ENCODE data around the gene TLR8.
A peak's percentile ranks its signal among the peaks of the same experiment; 100 is the strongest.

The TLR8 gene

DNA sequence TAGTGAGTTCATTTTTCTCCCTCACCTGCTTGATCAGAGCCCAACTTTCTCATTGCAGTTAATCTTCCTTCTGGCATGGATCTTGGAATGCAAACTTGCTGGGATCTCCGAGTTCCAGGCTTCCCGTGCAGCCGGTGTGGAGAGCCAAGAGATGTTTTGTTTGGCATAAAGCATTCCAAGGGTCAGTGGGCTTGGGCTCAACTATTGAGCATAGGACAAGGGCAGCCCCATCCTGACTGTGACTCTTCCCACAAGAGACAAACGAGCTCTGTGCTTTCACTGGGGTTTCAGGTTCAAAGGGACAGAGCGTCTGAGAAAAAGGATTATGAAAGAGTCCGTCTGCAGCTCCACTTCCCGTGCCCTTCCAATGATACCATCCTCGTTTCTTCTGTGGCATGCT lies 29.0 kb upstream of the TLR8 start:
- DNase-seq (ENCODE audit: insufficient read length, low spot score) = no peak
- TF ChIP-seq POU2F2 (IDR thresholded peaks at IDR 0.05; ENCODE audit: low read depth, low read length) (no peak), POLR2A (IDR thresholded peaks at IDR 0.05; ENCODE audit: low read depth, low read length) (no peak), PAX5 (IDR thresholded peaks at IDR 0.05; ENCODE audit: insufficient read depth, low read length, severe bottlenecking) (no peak), POLR2AphosphoS5 (IDR thresholded peaks at IDR 0.05; ENCODE audit: low read depth, low read length) (no peak), SPI1 (IDR thresholded peaks at IDR 0.05; ENCODE audit: low read depth, low read length) (no peak), TAF1 (IDR thresholded peaks at IDR 0.05; ENCODE audit: low read depth, low read length) (no peak)
- no peak for FAIRE-seq

DNA sequence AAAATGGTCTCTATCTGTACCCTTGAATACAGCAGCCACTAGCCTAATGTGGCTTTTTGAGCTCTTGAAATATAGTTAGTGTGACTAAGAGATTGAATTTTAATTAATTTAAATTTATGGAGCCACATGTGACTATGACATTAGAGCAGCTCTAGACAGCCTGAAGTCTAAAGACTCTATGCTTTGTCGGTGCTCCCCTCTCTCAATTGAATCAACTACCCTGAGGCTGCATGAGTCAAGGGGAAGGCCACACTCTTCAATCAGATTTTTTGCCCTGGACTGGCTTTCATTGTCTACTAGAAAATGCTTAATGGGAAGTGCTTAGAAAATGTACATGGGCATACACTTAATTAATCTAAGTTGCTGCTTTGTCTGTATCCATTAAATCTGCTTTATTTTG lies 27.9 kb upstream of the TLR8 start:
- FAIRE-seq (no peak), DNase-seq (ENCODE audit: insufficient read length, low spot score) (no peak)
- TF ChIP-seq SPI1 (IDR thresholded peaks at IDR 0.05; ENCODE audit: low read depth, low read length) (no peak), POLR2A (IDR thresholded peaks at IDR 0.05; ENCODE audit: low read depth, low read length) (no peak), POU2F2 (IDR thresholded peaks at IDR 0.05; ENCODE audit: low read depth, low read length) (no peak), POLR2AphosphoS5 (IDR thresholded peaks at IDR 0.05; ENCODE audit: low read depth, low read length) (no peak), TAF1 (IDR thresholded peaks at IDR 0.05; ENCODE audit: low read depth, low read length) (no peak), PAX5 (IDR thresholded peaks at IDR 0.05; ENCODE audit: insufficient read depth, low read length, severe bottlenecking) (no peak)

DNA sequence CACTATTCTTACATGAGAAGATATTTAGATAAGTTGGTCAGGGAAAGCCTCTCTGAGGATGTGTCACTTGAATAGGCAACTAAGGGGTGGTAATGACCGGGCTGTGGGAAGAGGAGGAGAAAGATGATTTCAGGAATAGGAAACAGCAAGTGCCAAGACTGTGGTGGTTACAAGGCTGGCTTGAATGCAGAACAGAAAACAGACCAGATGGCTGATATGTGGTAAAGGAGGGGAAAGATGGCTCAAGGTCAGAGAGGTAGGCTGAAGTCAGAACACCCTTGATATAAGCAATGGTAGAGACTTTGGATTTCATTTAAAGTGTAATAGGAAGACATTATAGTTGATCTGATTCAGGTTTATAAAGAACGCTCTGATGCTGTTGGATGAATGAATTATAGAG lies 24.5 kb upstream of the TLR8 start:
- no peak for TF ChIP-seq POLR2AphosphoS5 (IDR thresholded peaks at IDR 0.05; ENCODE audit: low read depth, low read length)
- TF ChIP-seq SPI1 (IDR thresholded peaks at IDR 0.05; ENCODE audit: low read depth, low read length) = 0 out of 2 replicates have a peak, but pooled peaks have one; percentile 22
- no peak for TF ChIP-seq POLR2A (IDR thresholded peaks at IDR 0.05; ENCODE audit: low read depth, low read length)
- no peak for TF ChIP-seq TAF1 (IDR thresholded peaks at IDR 0.05; ENCODE audit: low read depth, low read length)
- FAIRE-seq (peak; percentile 93), DNase-seq (ENCODE audit: insufficient read length, low spot score) (no peak)

DNA sequence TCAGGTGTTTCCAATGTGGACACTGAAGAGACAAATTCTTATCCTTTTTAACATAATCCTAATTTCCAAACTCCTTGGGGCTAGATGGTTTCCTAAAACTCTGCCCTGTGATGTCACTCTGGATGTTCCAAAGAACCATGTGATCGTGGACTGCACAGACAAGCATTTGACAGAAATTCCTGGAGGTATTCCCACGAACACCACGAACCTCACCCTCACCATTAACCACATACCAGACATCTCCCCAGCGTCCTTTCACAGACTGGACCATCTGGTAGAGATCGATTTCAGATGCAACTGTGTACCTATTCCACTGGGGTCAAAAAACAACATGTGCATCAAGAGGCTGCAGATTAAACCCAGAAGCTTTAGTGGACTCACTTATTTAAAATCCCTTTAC lies 20.9 kb upstream of the TLR8 start:
- no peak for TF ChIP-seq TAF1 (IDR thresholded peaks at IDR 0.05; ENCODE audit: low read depth, low read length)
- no peak for TF ChIP-seq POLR2A (IDR thresholded peaks at IDR 0.05; ENCODE audit: low read depth, low read length)
- TF ChIP-seq POLR2AphosphoS5 (IDR thresholded peaks at IDR 0.05; ENCODE audit: low read depth, low read length) = no peak
- TF ChIP-seq POU2F2 (IDR thresholded peaks at IDR 0.05; ENCODE audit: low read depth, low read length) = no peak
- FAIRE-seq (peak; percentile 63), DNase-seq (ENCODE audit: insufficient read length, low spot score) (no peak)

DNA sequence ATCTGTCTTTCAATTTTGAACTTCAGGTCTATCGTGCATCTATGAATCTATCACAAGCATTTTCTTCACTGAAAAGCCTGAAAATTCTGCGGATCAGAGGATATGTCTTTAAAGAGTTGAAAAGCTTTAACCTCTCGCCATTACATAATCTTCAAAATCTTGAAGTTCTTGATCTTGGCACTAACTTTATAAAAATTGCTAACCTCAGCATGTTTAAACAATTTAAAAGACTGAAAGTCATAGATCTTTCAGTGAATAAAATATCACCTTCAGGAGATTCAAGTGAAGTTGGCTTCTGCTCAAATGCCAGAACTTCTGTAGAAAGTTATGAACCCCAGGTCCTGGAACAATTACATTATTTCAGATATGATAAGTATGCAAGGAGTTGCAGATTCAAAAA lies 19.9 kb upstream of the TLR8 start:
- FAIRE-seq = no peak
- no peak for DNase-seq (ENCODE audit: insufficient read length, low spot score)
- no peak for TF ChIP-seq TAF1 (IDR thresholded peaks at IDR 0.05; ENCODE audit: low read depth, low read length)
- no peak for TF ChIP-seq PAX5 (IDR thresholded peaks at IDR 0.05; ENCODE audit: insufficient read depth, low read length, severe bottlenecking)
- TF ChIP-seq SPI1 (IDR thresholded peaks at IDR 0.05; ENCODE audit: low read depth, low read length) = no peak
- TF ChIP-seq POLR2A (IDR thresholded peaks at IDR 0.05; ENCODE audit: low read depth, low read length) = no peak
- TF ChIP-seq POU2F2 (IDR thresholded peaks at IDR 0.05; ENCODE audit: low read depth, low read length) = no peak
- no peak for TF ChIP-seq POLR2AphosphoS5 (IDR thresholded peaks at IDR 0.05; ENCODE audit: low read depth, low read length)

DNA sequence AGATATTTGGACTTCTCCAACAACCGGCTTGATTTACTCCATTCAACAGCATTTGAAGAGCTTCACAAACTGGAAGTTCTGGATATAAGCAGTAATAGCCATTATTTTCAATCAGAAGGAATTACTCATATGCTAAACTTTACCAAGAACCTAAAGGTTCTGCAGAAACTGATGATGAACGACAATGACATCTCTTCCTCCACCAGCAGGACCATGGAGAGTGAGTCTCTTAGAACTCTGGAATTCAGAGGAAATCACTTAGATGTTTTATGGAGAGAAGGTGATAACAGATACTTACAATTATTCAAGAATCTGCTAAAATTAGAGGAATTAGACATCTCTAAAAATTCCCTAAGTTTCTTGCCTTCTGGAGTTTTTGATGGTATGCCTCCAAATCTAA lies 19.3 kb upstream of the TLR8 start:
- FAIRE-seq = no peak
- TF ChIP-seq TAF1 (IDR thresholded peaks at IDR 0.05; ENCODE audit: low read depth, low read length) = no peak
- no peak for TF ChIP-seq POLR2AphosphoS5 (IDR thresholded peaks at IDR 0.05; ENCODE audit: low read depth, low read length)
- TF ChIP-seq SPI1 (IDR thresholded peaks at IDR 0.05; ENCODE audit: low read depth, low read length) = no peak
- no peak for TF ChIP-seq PAX5 (IDR thresholded peaks at IDR 0.05; ENCODE audit: insufficient read depth, low read length, severe bottlenecking)
- no peak for TF ChIP-seq POU2F2 (IDR thresholded peaks at IDR 0.05; ENCODE audit: low read depth, low read length)
- no peak for TF ChIP-seq POLR2A (IDR thresholded peaks at IDR 0.05; ENCODE audit: low read depth, low read length)

DNA sequence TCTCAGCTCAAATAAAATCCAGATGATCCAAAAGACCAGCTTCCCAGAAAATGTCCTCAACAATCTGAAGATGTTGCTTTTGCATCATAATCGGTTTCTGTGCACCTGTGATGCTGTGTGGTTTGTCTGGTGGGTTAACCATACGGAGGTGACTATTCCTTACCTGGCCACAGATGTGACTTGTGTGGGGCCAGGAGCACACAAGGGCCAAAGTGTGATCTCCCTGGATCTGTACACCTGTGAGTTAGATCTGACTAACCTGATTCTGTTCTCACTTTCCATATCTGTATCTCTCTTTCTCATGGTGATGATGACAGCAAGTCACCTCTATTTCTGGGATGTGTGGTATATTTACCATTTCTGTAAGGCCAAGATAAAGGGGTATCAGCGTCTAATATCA lies 18.7 kb upstream of the TLR8 start:
- DNase-seq (ENCODE audit: insufficient read length, low spot score) (no peak), FAIRE-seq (no peak)
- TF ChIP-seq POU2F2 (IDR thresholded peaks at IDR 0.05; ENCODE audit: low read depth, low read length) (no peak), PAX5 (IDR thresholded peaks at IDR 0.05; ENCODE audit: insufficient read depth, low read length, severe bottlenecking) (no peak), POLR2A (IDR thresholded peaks at IDR 0.05; ENCODE audit: low read depth, low read length) (no peak), TAF1 (IDR thresholded peaks at IDR 0.05; ENCODE audit: low read depth, low read length) (no peak), SPI1 (IDR thresholded peaks at IDR 0.05; ENCODE audit: low read depth, low read length) (no peak), POLR2AphosphoS5 (IDR thresholded peaks at IDR 0.05; ENCODE audit: low read depth, low read length) (no peak)

More for the DNA sequence above, 19.3 kb upstream of the TLR8 start:
- no peak for DNase-seq (ENCODE audit: insufficient read length, low spot score)

DNA sequence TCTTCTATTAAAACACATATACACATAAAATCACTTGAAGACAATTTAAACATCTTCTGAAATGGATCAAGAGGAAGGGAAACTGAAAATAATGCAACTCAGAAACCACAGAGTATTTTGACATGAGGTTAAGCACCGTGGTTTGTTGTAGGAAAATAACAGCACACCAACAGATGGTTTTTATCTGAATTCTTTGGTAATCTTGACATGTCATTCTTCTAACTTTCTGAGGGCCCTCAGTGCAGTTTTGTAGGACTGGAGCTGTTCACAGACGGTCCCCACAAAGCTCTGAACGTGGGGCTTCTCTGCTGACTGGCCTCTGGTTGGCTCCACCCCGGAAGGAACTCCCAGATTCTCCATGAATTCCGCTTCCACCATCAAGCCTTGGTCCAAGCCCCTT lies 16.0 kb upstream of the TLR8 start:
- peak; percentile 93 for FAIRE-seq
- DNase-seq (ENCODE audit: insufficient read length, low spot score) = no peak
- TF ChIP-seq POLR2A (IDR thresholded peaks at IDR 0.05; ENCODE audit: low read depth, low read length) (no peak), PAX5 (IDR thresholded peaks at IDR 0.05; ENCODE audit: insufficient read depth, low read length, severe bottlenecking) (no peak), SPI1 (IDR thresholded peaks at IDR 0.05; ENCODE audit: low read depth, low read length) (peak; percentile 78)

DNA sequence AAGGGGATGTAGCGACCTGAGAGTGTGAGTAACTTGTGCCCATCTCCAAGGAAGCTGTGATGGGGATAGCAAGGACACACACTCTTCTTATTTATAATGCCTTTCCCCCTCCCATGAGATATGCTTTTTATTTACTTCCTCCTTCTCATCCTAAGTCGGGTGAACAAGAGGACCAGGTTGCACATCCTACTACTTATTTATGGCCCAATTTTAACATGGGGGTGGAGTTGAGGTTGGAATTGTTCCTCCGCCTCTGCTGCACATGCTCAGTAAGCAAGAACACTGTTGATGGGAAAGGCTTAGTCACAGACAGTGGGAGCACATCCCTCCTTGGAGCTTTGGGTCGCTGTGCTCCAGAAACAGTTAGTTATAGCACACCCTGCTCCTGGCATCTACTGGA lies 15.2 kb upstream of the TLR8 start:
- no peak for TF ChIP-seq SPI1 (IDR thresholded peaks at IDR 0.05; ENCODE audit: low read depth, low read length)
- TF ChIP-seq POLR2AphosphoS5 (IDR thresholded peaks at IDR 0.05; ENCODE audit: low read depth, low read length) = no peak; the same call in 1 of the 2 replicates
- TF ChIP-seq POU2F2 (IDR thresholded peaks at IDR 0.05; ENCODE audit: low read depth, low read length) = no peak
- no peak for TF ChIP-seq TAF1 (IDR thresholded peaks at IDR 0.05; ENCODE audit: low read depth, low read length)
- no peak for TF ChIP-seq POLR2A (IDR thresholded peaks at IDR 0.05; ENCODE audit: low read depth, low read length)
- TF ChIP-seq PAX5 (IDR thresholded peaks at IDR 0.05; ENCODE audit: insufficient read depth, low read length, severe bottlenecking) = no peak
- FAIRE-seq = no peak
- no peak for DNase-seq (ENCODE audit: insufficient read length, low spot score)

DNA sequence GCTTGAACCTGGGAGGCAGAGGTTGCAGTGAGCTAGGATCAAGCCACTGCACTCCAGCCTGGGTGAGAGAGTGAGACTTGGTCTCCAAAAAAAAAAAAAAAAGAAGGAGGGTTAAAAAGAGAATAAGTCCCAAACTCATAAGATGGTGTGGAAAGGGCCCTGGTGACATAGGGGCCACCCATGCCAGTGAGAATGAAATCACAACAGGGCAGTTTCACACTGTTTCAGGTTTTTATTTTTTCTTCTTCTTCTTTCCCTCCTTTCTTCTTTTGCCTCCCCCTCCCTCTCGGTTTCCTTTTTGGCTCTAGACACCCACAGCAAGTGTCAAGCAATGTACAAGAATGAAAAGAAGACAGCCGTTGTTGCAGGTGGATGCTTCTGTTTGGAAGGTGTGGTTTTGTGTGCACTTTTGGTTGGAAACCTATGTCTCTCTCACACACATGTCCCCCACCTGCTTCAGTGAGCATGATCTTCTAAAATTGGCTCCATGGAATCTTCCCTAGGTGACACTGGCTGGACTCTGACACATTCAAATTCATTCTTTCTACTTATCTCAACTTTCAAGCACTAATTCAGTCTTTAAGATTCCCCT lies 14.4 kb upstream of the TLR8 start:
- DNase-seq (ENCODE audit: insufficient read length, low spot score) (no peak), FAIRE-seq (peak; percentile 89)
- TF ChIP-seq POLR2AphosphoS5 (IDR thresholded peaks at IDR 0.05; ENCODE audit: low read depth, low read length) (no peak), PAX5 (IDR thresholded peaks at IDR 0.05; ENCODE audit: insufficient read depth, low read length, severe bottlenecking) (no peak), SPI1 (IDR thresholded peaks at IDR 0.05; ENCODE audit: low read depth, low read length) (no peak), POLR2A (IDR thresholded peaks at IDR 0.05; ENCODE audit: low read depth, low read length) (no peak), POU2F2 (IDR thresholded peaks at IDR 0.05; ENCODE audit: low read depth, low read length) (no peak), TAF1 (IDR thresholded peaks at IDR 0.05; ENCODE audit: low read depth, low read length) (no peak)
